GM18511 (cell line): ENCODE results near the gene ARPIN.
A peak's percentile ranks its signal among the peaks of the same experiment; 100 is the strongest.
"Not testable (repeated sequence)": the region's sequence is repeated elsewhere in the genome, so short reads cannot be mapped to it uniquely, and the experiment has no call there.

Experiments
- ATAC-seq: cut with Tn5 transposase; IDR thresholded peaks from one replicate; pipeline ENCODE4 v1.9.1; 2021; ENCODE audit warnings: mild to moderate bottlenecking, moderate library complexity; ENCODE audit not compliant: unreplicated experiment

ARPIN gene

GRCh38 chr15:89880727-89881126 lies 32.0 kb downstream of the ARPIN start:
- no peak for ATAC-seq

- ATAC-seq = no peak
Observed at GRCh38 chr15:89878323-89878722, 34.4 kb downstream of the ARPIN start.

DNA sequence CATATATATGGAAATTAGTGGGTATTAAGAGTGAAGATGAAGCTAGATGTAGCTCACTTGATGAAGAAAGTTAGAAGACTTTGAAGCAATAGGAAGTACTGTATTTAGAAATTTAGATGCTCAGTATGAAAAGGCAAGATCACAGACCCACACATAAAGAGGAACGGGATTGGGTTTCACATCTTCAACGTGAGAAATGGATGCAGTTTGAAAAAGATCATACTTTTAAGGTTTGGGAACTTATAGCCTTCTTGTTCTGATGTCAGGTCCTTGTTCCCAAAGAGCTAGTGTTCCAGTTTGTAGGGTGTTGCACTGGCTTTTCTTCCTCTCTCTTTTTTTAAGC lies 35.7 kb downstream of the ARPIN start:
- ATAC-seq = no peak

DNA sequence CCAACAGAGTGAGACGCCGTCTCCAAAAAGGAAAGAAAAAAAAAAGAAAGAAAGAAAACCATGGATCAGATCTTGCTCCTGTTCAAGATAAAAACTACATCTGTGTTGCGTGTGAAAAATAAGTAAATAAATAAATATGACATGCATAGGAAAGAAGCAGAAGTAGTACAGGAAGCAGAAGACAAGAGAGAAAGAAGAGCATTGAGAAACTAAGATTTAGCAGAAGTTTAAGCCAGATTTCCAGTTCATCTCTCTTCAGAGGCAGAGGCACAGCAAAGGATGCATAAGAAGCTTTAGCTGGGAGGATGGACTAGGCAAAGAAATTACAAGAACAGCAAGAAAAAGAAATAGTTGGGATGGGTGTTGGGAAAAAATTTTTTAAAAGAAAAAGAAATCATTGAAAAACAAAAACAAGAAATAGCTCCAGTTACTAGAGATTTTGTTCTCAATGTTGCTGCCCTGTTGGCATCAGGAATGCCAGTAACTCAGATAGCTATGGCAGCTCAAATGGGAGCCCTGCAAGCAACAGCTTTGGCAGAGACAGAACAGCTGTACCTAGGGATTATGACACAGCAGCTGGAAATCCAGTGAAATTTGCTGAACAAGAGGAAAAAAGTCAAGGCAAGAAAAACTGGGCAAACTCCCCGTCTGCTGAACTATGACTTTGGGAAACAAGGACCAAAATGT lies 36.2 kb downstream of the ARPIN start:
- no peak for ATAC-seq

GRCh38 chr15:89875741-89876140 lies 37.0 kb downstream of the ARPIN start:
- ATAC-seq = no peak

DNA sequence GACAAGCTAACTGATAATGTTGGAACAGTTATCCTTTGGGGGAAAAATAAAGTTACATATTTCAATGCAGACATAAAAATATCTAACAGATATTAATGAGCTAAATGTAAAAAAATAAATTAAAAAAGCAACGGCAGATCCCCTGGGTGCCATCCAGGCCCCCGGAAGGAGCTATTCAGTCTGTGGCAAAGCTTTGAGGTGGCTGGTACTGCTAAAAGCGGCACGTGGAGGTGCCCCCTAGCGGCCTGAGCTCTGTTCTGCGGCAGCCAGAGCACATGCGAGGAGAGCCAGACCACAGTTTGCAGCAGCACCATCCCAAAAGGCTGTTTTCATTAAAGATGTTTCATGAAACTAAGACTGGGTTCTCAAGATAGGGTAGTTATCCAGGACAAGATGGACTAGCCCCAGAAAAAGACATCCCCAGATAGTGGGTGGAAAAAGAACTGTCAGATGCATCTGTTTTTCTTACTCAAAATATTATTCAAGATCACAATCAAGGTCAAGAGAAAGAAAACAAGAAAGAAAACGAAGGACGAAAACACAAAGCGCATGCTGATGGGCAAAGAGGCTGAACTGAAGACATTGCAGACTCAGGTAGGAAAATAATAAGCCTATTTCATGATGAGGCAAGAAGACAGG lies 37.7 kb downstream of the ARPIN start:
- ATAC-seq = peak; percentile 77

DNA sequence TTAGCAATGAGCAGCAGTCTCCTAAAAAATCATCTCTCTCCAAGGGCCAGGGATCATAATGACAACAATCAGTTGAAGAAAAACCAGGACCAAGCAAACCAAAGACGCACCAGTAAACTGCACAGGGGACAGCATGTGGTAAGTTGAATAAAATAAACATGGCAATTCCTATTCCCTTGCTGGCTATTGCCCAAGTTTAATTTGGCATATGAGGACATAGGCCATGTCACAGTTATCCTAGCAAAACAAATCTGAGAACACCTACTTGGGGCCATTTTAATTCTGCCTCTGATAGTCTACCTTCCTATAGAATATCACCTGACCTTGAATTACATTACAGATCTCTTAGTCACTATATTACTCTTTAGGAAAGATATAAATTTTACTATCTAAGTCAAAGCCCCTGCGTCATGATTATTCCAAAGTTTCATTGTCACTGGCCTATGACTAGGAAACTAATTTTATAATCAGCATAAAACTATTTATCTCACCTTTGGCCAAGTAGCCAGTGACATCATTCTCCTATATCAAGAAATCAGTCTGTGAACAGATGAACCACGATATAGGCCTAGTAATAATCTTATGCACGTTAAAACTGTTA lies 42.0 kb downstream of the ARPIN start:
- no peak for ATAC-seq

- ATAC-seq = no peak
Observed at GRCh38 chr15:89870006-89870405, 42.7 kb downstream of the ARPIN start.

- not testable (repeated sequence) for ATAC-seq
Observed at GRCh38 chr15:89869490-89869889, 43.3 kb downstream of the ARPIN start.

GRCh38 chr15:89864958-89865739 lies 47.6 kb downstream of the ARPIN start:
- no peak for ATAC-seq

- no peak for ATAC-seq
Observed at GRCh38 chr15:89863918-89864317, 48.8 kb downstream of the ARPIN start.

DNA sequence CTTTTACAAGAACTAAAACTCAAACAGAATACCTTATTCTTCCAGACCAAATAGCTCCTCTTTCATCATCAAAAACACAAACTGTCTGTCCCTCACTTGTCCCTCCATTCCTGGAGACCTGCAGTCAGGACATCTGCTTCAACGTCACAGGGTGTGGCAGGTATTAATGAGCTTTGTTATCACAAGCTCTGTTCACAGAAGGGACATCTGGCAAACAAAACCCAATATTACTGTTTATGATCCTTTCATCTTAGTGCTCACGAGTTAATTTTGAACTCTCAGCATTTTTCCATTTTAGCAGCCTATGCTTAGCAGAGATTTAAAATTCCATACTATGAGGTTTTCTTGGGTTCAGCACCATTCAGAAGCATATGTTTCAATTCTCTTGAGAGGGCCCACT lies 51.9 kb downstream of the ARPIN start:
- no peak for ATAC-seq

DNA sequence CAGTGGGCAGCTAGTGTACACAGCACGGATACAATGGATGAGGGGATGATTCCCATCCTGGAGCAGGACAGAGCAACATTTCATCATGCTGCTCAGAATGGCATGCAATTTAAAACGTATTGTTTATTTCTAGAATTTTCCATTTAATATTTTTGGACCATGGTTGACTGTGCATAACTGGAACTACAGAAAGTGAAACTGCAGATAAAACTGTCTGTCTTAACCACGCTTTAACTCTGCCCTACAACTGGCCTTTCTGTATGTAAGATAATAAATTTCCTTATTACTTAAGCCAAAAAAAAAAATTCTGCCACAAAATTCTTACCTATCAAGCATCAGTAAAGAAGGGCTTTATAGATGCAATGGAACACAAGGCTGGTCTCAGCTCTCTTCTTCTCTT lies 52.3 kb downstream of the ARPIN start:
- ATAC-seq = no peak

- no peak for ATAC-seq
Observed at GRCh38 chr15:89858661-89859458, 53.9 kb downstream of the ARPIN start.

DNA sequence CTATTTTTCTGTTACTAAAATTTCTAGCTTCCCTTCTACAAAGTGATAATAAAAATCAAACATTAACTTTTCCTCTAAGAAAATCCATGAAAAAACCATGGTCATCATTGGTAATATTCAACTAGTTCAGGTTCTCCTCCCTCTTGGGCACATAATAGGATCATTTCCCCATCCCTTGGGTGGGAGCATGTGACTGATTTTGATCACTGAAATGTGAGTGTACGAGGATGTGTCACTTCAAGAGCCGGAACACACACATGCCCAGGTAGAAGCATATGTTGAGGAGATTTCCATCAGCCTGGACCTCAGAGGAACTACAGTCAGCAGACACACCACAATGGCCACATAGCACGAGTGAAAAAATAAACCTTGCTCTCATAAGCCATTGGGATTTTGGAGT lies 55.1 kb downstream of the ARPIN start:
- no peak for ATAC-seq

DNA sequence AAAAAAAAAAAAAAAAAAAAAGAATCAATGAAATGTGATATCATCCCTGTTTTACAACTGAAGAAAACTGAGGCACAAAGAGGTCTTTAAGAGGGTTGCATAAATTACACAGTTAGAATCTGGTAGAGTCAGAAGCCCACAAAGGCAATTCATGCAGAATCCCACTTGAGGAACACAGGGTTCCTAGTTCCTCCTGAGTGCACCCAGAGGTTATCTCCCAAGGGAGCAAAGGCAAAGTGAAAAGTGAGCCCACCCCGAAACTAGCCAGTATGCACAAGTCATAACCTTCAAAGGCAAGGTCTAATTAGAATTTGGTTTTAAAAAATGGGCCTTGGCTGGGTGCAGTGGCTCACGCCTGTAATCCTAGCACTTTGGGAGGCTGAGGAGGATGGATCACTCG lies 56.8 kb downstream of the ARPIN start:
- no peak for ATAC-seq

- not testable (repeated sequence) for ATAC-seq
Observed at GRCh38 chr15:89854863-89855262, 57.9 kb downstream of the ARPIN start.

- ATAC-seq = no peak
Observed at GRCh38 chr15:89852342-89852995, 60.3 kb downstream of the ARPIN start.

- ATAC-seq = peak; percentile 82
Observed at GRCh38 chr15:89851673-89852341, 60.9 kb downstream of the ARPIN start.

- no peak for ATAC-seq
Observed at GRCh38 chr15:89848970-89849292, 63.8 kb downstream of the ARPIN start.
